Liver (tissue), 9 donors: ENCODE data around the gene FRMD5. TPM values are rescaled to one million over a fixed set of nuclear protein-coding genes. Genes with fewer than 3 reads are reported as not detected.

Experiments
- DNase-seq: peaks from one replicate; pipeline ENCODE4 v3.0.0-alpha.2; 2017; ENCODE audit warnings: low spot score
- H3K27ac ChIP-seq, 2 donors: one replicate each; pipeline ENCODE4 v1.7.0; 2013; ENCODE audit warnings: inconsistent platforms in 2 of 2, low read length in 2 of 2, control low read depth in 1 of 2, low read depth in 1 of 2, mild to moderate bottlenecking in 1 of 2
- H3K27me3 ChIP-seq, 4 donors: one replicate each; pipeline versions ENCODE4 v1.6.1 to v1.7.0; 2013; ENCODE audit warnings: low read length in 3 of 4, inconsistent platforms in 1 of 4, mild to moderate bottlenecking in 1 of 4, moderate library complexity in 1 of 4; ENCODE audit not compliant: control insufficient read depth in 4 of 4, insufficient read depth in 4 of 4
- H3K36me3 ChIP-seq, 4 donors: one replicate each; pipeline versions ENCODE4 v1.6.1 to v1.7.0; 2013; ENCODE audit warnings: low read length in 3 of 4, mild to moderate bottlenecking in 3 of 4, low read depth in 1 of 4, moderate library complexity in 1 of 4; ENCODE audit not compliant: control insufficient read depth in 4 of 4, insufficient read depth in 3 of 4
- H3K4me1 ChIP-seq, 4 donors: one replicate each; pipeline versions ENCODE4 v1.6.1 to v1.7.0; 2013; ENCODE audit warnings: low read length in 3 of 4, mild to moderate bottlenecking in 3 of 4, moderate library complexity in 1 of 4; ENCODE audit not compliant: control insufficient read depth in 4 of 4, insufficient read depth in 4 of 4
- H3K4me3 ChIP-seq, 3 donors: one replicate each; pipeline versions ENCODE4 v1.6.1 to v1.7.0; 2013; ENCODE audit warnings: low read length in 3 of 3, control low read depth in 1 of 3, low read depth in 1 of 3, mild to moderate bottlenecking in 1 of 3
- H3K9ac ChIP-seq, 2 donors: one replicate each; pipeline ENCODE4 v1.7.0; 2013; ENCODE audit warnings: low read length in 2 of 2, mild to moderate bottlenecking in 2 of 2, moderate library complexity in 2 of 2, control low read depth in 1 of 2, low read depth in 1 of 2
- H3K9me3 ChIP-seq, 4 donors: one replicate each; pipeline versions ENCODE4 v1.6.1 to v1.7.0; 2013; ENCODE audit warnings: low read length in 3 of 4; ENCODE audit not compliant: control insufficient read depth in 4 of 4
- GABPA ChIP-seq, 2 donors: IDR thresholded peaks in 1 of 2; conservative IDR thresholded peaks in 1 of 2; 2 replicates each; pipeline ENCODE4 v1.6.1; 2016; ENCODE audit warnings: antibody characterized with exemption in 2 of 2, mild to moderate bottlenecking in 1 of 2, moderate library complexity in 1 of 2
- HNF4G ChIP-seq: IDR thresholded peaks from 2 replicates; pipeline ENCODE4 v1.6.1; 2016; ENCODE audit warnings: antibody characterized with exemption
- JUND ChIP-seq, 2 donors: IDR thresholded peaks; 2 replicates each; pipeline ENCODE4 v1.6.1; 2016; ENCODE audit warnings: antibody characterized with exemption in 2 of 2
- TAF1 ChIP-seq: conservative IDR thresholded peaks from 2 replicates; pipeline ENCODE4 v1.6.1; 2016; ENCODE audit warnings: antibody characterized with exemption, mild to moderate bottlenecking
- YY1 ChIP-seq: IDR thresholded peaks from 2 replicates; pipeline ENCODE4 v1.6.1; 2016; ENCODE audit warnings: antibody characterized with exemption, mild to moderate bottlenecking
- WGBS: extraction: QIAGEN DNeasy Blood & Tissue Kit; methylation state at CpG from one replicate; pipeline ENCODE4 v1.1.7; 2013; 5-methylcytosine and 5-hydroxymethylcytosine counted together
- polyA plus RNA-seq, 2 donors: library from polyadenylated mRNA; stranded (reverse) in 1 of 2; unstranded in 1 of 2; fragments of 200-250 nt in 1 of 2; fragments of >200 nt in 1 of 2; fragmentation: Nextera tagmentation in 1 of 2; extraction: Ambion mirVana in 1 of 2; gene quantifications; one replicate each; pipeline versions ENCODE4 v1.2.1 to v1.2.3, GENCODE V29; 2013 to 2015
- total RNA-seq, 2 donors: library from RNA; depleted of rRNA; stranded (reverse); fragments of >200 nt; gene quantifications; one replicate each; pipeline ENCODE4 v1.2.3, GENCODE V29; 2014
- TF ChIP-seq, protein P1 (sequence below): fragments of 150-350 bp; IDR thresholded peaks from 2 replicates; pipeline ENCODE4 v1.5.1; 2017; ENCODE audit warnings: improper control_type of control experiment, low read depth, low read length; ENCODE audit not compliant: missing input control
- TF ChIP-seq, protein P2 (sequence below): IDR thresholded peaks from 2 replicates; pipeline ENCODE4 v1.6.1; 2016; ENCODE audit warnings: antibody characterized with exemption, mild to moderate bottlenecking
- TF ChIP-seq, protein P3 (sequence below): IDR thresholded peaks from 2 replicates; pipeline ENCODE4 v1.6.1; 2016; ENCODE audit warnings: antibody characterized with exemption
- donor health status: healthy.
- donor health status: healthy.
- donor health status: healthy.
- donor health status: healthy.
- donor health status: healthy.

FRMD5 gene
- total and polyA plus RNA-seq, 4 donors: 0.01 to 0.25 TPM; not detected in 2

DNA sequence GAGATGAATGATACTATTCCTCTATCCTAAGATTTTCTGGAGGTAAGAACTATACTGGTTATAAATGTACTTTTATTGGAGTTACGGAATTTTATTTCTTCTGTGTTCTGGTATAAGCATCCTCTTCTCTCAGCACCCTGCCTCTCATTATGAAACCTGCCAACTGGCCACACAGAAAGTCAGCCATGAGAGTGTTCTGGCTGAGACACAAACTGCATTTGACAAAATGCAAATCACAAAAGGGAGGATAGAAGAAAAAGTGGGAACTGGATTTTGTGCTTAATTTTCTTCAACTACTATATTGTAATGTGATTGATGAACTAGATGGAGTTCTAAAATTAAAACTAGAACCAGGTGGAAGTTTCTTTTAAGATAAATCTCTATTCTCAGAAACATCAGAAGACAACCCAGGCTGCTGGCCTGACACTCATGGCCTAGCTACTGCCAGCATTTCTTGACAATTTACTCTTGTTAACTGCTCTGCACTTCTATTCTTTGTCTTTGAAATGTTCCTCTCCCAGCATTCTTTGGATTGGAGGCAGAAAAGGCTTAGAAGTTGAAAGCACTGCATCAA, 225.2 kb downstream of the FRMD5 start:
- Histone ChIP-seq H3K27me3 (peaks cover 0 to 3% (median 0%) of the 10 kb centered on the region in 4 donors), H3K4me3 (no peak overlapping the region), H3K9ac (no peak overlapping the region), H3K36me3 (no peaks in the 10 kb centered on the region), H3K27ac (no peak overlapping the region), H3K4me1 (no peaks in the 10 kb centered on the region), H3K9me3 (no peaks in the 10 kb centered on the region)
- WGBS: 96% methylated on average over 1 of the region's 1 CpG
- TF ChIP-seq YY1 (no peak), TAF1 (no peak), HNF4G (no peak), GABPA (IDR thresholded peaks at IDR 0.05 in 1 of 2, conservative IDR thresholded peaks at IDR 0.05 in 1 of 2) (no peak)
- TF ChIP-seq, protein P1, sequence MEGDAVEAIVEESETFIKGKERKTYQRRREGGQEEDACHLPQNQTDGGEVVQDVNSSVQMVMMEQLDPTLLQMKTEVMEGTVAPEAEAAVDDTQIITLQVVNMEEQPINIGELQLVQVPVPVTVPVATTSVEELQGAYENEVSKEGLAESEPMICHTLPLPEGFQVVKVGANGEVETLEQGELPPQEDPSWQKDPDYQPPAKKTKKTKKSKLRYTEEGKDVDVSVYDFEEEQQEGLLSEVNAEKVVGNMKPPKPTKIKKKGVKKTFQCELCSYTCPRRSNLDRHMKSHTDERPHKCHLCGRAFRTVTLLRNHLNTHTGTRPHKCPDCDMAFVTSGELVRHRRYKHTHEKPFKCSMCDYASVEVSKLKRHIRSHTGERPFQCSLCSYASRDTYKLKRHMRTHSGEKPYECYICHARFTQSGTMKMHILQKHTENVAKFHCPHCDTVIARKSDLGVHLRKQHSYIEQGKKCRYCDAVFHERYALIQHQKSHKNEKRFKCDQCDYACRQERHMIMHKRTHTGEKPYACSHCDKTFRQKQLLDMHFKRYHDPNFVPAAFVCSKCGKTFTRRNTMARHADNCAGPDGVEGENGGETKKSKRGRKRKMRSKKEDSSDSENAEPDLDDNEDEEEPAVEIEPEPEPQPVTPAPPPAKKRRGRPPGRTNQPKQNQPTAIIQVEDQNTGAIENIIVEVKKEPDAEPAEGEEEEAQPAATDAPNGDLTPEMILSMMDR: no peak
- TF ChIP-seq, protein P2, sequence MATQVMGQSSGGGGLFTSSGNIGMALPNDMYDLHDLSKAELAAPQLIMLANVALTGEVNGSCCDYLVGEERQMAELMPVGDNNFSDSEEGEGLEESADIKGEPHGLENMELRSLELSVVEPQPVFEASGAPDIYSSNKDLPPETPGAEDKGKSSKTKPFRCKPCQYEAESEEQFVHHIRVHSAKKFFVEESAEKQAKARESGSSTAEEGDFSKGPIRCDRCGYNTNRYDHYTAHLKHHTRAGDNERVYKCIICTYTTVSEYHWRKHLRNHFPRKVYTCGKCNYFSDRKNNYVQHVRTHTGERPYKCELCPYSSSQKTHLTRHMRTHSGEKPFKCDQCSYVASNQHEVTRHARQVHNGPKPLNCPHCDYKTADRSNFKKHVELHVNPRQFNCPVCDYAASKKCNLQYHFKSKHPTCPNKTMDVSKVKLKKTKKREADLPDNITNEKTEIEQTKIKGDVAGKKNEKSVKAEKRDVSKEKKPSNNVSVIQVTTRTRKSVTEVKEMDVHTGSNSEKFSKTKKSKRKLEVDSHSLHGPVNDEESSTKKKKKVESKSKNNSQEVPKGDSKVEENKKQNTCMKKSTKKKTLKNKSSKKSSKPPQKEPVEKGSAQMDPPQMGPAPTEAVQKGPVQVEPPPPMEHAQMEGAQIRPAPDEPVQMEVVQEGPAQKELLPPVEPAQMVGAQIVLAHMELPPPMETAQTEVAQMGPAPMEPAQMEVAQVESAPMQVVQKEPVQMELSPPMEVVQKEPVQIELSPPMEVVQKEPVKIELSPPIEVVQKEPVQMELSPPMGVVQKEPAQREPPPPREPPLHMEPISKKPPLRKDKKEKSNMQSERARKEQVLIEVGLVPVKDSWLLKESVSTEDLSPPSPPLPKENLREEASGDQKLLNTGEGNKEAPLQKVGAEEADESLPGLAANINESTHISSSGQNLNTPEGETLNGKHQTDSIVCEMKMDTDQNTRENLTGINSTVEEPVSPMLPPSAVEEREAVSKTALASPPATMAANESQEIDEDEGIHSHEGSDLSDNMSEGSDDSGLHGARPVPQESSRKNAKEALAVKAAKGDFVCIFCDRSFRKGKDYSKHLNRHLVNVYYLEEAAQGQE: no peak
- no peak for DNase-seq

DNA sequence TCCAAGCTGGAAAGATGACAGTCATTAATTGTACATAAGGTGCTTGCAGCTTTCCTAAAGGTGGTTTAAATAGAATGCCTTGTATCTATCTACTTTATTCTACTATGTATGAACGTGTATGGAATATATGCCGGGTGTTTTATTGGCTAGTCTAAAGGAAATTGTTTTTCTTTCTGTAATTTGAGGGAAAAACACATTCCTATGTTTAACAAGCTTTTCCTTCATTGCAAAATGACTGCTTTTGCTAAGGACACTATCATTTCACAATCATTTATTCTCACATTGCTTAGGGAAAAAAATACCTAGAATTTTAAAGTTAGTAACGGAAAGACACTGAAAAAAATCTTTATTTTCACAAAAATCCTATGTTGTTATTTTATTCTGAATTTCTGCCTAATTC, 226.5 kb downstream of the FRMD5 start:
- H3K36me3 ChIP-seq: no peaks in the 10 kb centered on the region
- no peak overlapping the region for H3K4me3 ChIP-seq
- DNase-seq: no peak
- no peak overlapping the region for H3K9ac ChIP-seq
- H3K27me3 ChIP-seq: peaks cover 0 to 3% (median 0%) of the 10 kb centered on the region in 4 donors
- no peak overlapping the region for H3K27ac ChIP-seq
- H3K9me3 ChIP-seq: no peaks in the 10 kb centered on the region
- 66% methylated on average over 3 of the region's 3 CpGs for WGBS
- no peak for TF ChIP-seq TAF1
- TF ChIP-seq GABPA (IDR thresholded peaks at IDR 0.05 in 1 of 2, conservative IDR thresholded peaks at IDR 0.05 in 1 of 2): no peak
- TF ChIP-seq, protein P3, sequence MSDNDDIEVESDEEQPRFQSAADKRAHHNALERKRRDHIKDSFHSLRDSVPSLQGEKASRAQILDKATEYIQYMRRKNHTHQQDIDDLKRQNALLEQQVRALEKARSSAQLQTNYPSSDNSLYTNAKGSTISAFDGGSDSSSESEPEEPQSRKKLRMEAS: no peak
- no peak for TF ChIP-seq JUND (IDR thresholded peaks at IDR 0.05)
- TF ChIP-seq, protein P1: no peak
- TF ChIP-seq, protein P2: no peak
- H3K4me1 ChIP-seq: no peaks in the 10 kb centered on the region
